GM19193 (cell line): Measurements from ENCODE around the gene PRKCD.

Experiments used
- POLR2A ChIP-seq: IDR thresholded peaks from 4 replicates; pipeline ENCODE4 v1.6.1; 2011; ENCODE audit not compliant: insufficient read depth, insufficient read length; ENCODE audit errors: extremely low read depth

The PRKCD gene

DNA sequence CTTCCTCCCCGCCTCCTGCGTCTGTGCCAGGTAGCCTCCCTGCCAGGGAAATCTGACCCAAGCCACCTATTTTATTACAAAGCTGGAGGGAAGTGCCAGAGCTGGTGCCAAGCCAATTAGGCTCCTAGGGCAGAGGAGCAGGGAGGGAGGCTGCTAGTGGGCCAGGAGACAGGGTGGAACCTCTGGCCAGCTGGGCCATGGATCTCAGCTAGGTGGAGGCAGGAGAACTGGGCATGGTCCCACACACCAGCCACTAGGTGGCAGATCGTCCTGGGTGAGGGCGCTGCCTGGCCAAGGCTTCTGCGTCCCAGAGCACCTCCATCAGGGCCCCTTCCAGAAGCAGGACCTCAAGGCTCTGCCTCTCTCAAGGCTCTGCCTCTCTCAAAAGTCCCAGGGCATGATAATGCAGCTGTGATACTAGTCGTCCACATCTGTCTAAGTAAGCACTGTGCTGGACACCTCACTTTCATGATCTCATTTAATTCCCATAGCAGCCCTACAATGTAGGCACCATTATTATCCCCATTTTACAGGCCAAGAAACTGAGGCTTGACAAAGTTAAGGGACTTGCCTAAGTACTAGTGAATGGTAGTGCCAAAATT is 26.3 kb upstream of the PRKCD start:
- TF ChIP-seq POLR2A: no peak

DNA sequence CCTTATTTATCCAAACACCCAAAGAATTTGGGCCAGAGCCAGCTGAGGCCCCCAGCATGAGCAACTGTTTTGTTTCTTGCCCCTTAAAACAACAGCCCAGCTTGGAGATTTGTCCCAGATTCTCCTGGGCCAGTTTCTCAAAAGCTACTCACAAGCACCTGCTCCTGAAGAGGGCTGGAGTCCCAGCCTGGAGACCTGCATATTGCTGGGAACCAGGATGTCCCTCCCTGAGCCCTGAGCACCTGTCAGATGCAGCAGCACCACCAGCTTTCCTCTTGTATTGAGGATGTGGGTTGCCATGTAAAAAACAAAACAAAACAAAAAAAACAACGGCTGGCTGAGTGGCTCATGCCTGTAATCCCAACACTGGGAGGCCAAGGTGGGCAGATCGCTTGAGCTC is 23.8 kb upstream of the PRKCD start:
- TF ChIP-seq POLR2A: no peak

DNA sequence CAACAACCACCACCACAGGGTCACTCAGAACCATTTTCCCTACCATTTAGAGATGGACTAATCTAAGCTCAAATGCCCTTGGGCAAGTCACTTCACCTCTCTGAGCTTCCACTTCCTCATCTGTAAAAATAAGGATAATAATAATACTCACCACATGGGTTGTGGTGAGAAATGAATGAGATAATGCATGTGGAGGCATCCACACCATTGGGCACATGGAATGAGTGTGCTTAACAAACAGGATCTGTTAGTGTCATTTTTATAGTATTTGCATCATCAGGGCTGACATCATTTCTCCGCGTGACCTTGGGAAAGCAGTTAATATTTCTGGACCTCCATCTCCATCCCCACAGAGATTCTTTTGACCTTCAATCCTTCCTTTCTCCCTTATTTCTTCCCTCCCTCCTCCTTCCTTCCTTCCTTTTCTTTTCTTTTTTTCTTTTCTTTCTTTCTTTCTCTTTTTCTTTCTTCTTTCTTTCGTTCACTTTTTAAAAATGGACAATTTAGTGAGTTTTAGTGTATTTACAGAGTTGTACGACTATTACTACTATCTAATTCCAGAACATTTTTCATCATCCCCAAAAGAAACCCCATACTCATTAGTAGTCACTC is 23.1 kb upstream of the PRKCD start:
- TF ChIP-seq POLR2A: no peak

GRCh38 chr3:53139906-53140846 is 20.8 kb upstream of the PRKCD start:
- TF ChIP-seq POLR2A: no peak

- TF ChIP-seq POLR2A: no peak
These were observed 19.9 kb upstream of the PRKCD start for GRCh38 chr3:53140847-53141845.

DNA sequence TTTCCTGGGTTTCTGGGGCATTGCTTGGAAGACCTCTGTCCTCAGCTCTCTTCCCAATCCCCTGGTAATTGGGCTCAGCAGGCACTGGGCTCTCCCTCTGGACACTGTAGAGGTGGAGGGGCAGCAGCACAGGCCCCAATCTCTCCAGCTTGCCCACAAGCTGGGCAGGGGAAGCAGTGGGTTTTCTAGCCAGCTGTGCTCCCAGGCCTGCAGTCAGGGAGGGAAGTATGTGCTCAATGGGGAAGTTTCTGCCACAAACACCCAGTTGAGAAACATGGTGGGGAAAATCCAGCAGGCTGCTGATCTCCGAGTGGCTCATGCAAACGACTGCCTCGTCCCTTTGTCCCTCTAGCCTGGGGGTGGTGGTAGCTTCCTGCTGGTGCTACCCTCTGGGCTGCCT is 18.0 kb upstream of the PRKCD start:
- no peak for TF ChIP-seq POLR2A

DNA sequence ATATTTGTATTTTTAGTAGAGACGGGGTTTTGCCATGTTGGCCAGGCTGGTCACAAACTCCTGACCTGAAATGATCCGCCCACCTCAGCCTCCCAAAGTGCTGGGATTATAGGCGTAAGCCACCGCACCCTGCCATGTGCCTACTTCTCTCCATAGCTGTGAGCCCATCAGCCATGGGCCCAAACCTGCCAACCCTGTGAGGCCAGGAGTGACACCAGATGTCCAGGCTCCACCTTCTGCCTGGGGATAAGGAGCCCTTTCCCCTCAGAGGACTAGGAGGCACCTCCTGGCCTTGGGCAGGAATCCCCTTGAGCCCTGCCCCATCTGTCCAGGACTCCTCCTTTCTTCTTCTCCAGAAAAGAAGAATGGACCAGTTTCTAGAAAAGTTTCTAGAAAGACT is 16.6 kb upstream of the PRKCD start:
- no peak for TF ChIP-seq POLR2A

DNA sequence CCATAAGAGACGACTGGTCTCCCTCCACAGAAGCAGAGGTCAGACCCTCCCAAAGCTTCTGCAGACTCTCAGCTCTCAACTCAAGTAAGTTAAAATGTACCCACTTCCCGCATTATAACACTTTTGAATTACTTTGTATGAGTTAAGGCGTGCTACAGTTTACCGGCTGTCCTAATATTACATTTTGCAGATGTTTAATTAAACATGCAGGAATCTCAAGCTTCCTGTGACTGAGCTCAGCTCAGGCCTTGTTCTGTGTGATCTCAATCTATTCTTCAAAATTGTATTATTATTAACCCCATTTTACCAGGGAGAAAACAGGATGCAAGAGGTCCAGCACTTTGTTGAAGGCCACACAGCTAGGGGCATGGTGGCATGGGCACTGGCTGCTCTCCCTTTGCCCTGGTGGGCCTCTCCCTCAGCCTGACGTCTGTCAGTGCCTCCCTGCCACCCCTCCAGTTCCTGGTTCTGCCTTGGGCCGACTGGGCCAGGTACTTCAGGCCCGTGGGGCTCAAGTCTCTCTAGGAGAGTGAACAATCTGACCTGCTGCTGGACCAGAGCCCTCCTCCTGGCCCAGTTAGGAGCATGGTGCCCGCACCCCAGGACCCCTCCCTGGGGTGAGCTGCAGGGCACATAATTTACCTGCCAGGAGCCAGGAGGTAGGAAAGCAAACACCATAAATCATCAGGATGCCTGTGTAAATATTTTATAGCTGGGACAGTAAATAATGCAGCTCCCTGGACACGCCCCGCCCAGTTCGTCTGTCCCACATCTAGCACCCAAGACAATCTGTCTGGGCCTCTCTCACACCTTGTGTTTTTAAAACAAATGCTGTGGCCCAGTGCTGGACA is 15.9 kb upstream of the PRKCD start:
- TF ChIP-seq POLR2A: no peak

GRCh38 chr3:53145713-53146080 is 15.3 kb upstream of the PRKCD start:
- no peak for TF ChIP-seq POLR2A

DNA sequence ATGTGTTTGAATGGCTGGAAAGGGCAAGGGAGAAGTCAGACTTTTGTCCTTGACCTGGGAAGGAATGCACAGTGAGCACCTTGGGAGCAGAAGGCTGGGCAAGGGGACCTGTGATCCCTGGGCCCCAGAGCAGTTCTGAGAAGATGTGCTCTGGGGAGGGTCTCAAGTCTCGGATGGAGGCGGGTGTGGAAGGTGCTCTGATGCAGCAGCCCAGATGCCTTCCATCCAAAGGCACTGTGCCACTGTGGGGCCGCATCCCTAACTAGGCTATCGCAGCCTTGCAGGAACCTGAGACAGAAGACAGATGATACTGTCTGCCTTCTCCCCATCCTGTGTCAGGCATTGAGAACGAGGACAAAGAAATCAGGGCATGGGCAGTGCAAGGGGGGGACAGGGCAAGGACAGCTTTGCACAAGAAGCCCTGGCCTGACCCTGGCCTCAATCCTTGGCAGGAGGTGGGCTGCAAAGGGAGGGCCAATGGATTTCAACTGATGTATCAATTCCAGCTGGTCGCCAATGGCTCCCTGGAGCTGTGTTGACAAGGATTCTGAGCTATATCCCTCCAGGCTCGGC is 14.6 kb upstream of the PRKCD start:
- TF ChIP-seq POLR2A: no peak

GRCh38 chr3:53147151-53147902 is 13.7 kb upstream of the PRKCD start:
- TF ChIP-seq POLR2A: no peak

DNA sequence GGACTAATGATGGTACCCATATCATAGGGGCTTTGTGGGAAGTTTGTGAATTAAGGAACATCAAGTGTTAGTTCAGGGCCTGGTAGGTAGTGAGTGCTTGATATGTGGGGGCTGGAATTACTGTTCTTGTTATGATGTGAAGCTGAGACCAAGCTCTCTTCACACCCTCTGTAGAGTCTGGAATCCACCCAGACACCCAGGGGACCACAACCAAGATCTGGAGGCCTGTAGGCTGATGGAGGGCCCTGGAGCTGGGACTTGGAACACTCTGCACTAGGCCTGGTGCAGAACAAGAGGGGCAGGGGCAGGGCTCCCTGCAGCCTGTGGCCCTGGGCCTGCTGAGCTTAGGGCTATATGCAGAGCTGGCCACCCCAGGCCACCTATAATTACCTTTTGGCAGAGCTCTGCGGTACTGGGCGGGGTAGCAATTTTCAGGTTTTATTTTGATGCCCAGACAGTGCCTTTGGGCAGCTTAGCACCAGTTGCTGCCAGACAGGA is 13.1 kb upstream of the PRKCD start:
- no peak for TF ChIP-seq POLR2A
